ENCODE data around the gene CCM2. TPM values are rescaled to one million over a fixed set of nuclear protein-coding genes. Genes with fewer than 3 reads are reported as not detected.
A peak's percentile ranks its signal among the peaks of the same experiment; 100 is the strongest.
"Not testable (repeated sequence)": the region's sequence is repeated elsewhere in the genome, so short reads cannot be mapped to it uniquely, and the experiment has no call there.

CCM2 gene
- total RNA-seq, 1 experiment from 2014 or later: 42.5 TPM

DNA sequence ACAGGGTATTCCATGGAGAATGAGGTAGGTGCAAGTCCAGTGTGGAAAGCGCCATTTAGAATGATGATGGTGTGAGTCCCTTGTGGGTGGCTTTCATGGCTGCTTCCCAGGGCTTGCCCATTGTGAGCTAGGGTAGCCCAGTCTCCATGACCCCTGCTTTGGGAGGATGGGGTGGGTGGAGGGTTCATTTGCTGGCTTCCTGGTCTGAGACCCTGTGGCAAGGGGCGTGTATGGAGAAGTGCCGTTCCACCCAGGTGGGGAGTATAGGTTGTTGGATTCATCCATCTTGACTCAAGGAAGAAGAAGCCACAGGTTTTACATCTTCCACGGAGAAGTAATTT is 27.7 kb downstream of the CCM2 start:
- no peaks in the 10 kb centered on the region for H4K20me1 ChIP-seq (ENCODE audit: insufficient read depth, low read depth, low read length)
- no peak overlapping the region for H3K4me3 ChIP-seq (ENCODE audit: low read length)
- no peaks in the 10 kb centered on the region for H3K27me3 ChIP-seq (ENCODE audit: low read length)
- peaks cover 31% of the 10 kb centered on the region for H3K36me3 ChIP-seq (ENCODE audit: insufficient read depth, low read length)
- H3K9ac ChIP-seq (ENCODE audit: low read length): peak overlapping the region; percentile 42
- no peak for DNase-seq
- peaks cover 90% of the 10 kb centered on the region for H3K79me2 ChIP-seq (ENCODE audit: low read length)
- H2AFZ ChIP-seq (ENCODE audit: low read length): no peak overlapping the region
- no peaks in the 10 kb centered on the region for H3K9me2 ChIP-seq (replicated peaks; ENCODE audit: insufficient read depth, low read length)
- no peaks in the 10 kb centered on the region for H3K9me3 ChIP-seq (ENCODE audit: low read length)
- H3K4me2 ChIP-seq (ENCODE audit: low read depth, low read length, poor library complexity, severe bottlenecking): peak overlapping the region; percentile 58
- peaks cover 43% of the 10 kb centered on the region for H3K4me1 ChIP-seq (ENCODE audit: low read length)
- peak overlapping the region; percentile 82 for H3K27ac ChIP-seq (ENCODE audit: low read length)

DNA sequence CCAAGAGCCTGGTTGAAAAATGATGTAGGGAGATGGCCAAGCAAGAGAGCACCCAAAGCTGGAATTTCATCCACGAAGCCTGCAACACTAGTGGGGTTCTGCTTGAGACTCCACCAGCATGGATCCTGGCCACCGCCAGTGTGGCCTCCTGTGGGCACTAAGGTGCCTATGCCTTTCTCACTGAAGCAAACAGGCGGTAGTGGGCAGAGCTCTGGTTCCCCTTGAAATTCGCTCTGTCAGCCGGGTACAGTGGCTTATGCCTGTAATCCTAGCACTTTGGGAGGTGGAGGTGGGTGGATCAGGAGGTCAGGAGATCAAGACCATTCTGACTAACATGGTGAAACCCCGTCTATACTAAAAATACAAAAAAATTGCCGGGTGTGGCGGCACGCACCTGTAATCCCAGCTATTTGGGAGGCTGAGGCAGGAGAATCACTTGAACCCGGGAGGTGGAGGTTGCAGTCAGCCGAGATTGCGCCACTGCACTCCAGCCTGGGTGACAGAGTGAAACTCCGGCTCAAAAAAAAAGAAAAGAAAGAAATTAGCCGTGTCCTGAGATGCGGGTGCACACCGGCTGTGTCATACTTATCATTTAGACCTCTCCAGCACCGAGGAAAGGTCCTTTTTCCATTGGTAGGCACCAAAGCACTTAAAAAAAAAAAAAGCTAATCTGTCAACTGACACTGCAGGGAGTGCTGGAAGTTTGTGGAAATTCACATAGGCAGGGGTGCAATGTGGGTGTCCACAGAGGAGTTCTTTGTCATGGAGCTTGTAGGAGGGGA is 28.3 kb downstream of the CCM2 start:
- no peak overlapping the region for H3K9ac ChIP-seq (ENCODE audit: low read length)
- DNase-seq: no peak
- peak overlapping the region; percentile 82 for H3K27ac ChIP-seq (ENCODE audit: low read length)
- peaks cover 31% of the 10 kb centered on the region for H3K36me3 ChIP-seq (ENCODE audit: insufficient read depth, low read length)
- no peak overlapping the region for H2AFZ ChIP-seq (ENCODE audit: low read length)
- H3K79me2 ChIP-seq (ENCODE audit: low read length): peaks cover 90% of the 10 kb centered on the region
- no peaks in the 10 kb centered on the region for H3K9me2 ChIP-seq (replicated peaks; ENCODE audit: insufficient read depth, low read length)
- H3K4me3 ChIP-seq (ENCODE audit: low read length): no peak overlapping the region
- H3K4me1 ChIP-seq (ENCODE audit: low read length): peaks cover 43% of the 10 kb centered on the region
- H3K4me2 ChIP-seq (ENCODE audit: low read depth, low read length, poor library complexity, severe bottlenecking): no peak overlapping the region
- H3K9me3 ChIP-seq (ENCODE audit: low read length): no peaks in the 10 kb centered on the region
- H4K20me1 ChIP-seq (ENCODE audit: insufficient read depth, low read depth, low read length): no peaks in the 10 kb centered on the region
- H3K27me3 ChIP-seq (ENCODE audit: low read length): no peaks in the 10 kb centered on the region

DNA sequence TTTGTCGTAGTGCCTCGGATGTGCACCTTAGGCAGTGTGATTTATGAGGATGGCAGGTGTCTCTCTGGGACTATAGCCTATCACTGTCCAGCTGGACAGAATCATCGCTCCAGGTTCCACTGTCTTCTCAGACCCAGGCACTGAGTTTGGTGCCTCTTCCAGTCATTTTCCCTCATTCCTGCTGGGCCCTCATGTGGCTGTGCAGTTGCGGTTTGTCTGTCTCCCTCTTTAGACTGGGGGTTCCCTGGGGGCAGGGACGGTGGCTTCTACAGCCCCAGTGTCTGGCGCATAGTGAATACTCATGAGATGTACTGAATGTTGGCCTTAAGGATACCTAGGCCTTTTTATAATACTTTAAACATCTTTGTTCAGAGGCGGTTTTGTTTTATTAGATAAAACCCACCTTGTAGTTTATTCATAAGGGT is 28.9 kb downstream of the CCM2 start:
- Histone ChIP-seq H3K4me1 (ENCODE audit: low read length) (peaks cover 42% of the 10 kb centered on the region), H3K9ac (ENCODE audit: low read length) (no peak overlapping the region), H3K4me3 (ENCODE audit: low read length) (no peak overlapping the region), H3K27me3 (ENCODE audit: low read length) (no peaks in the 10 kb centered on the region), H3K9me2 (replicated peaks; ENCODE audit: insufficient read depth, low read length) (no peaks in the 10 kb centered on the region), H3K9me3 (ENCODE audit: low read length) (no peaks in the 10 kb centered on the region), H3K27ac (ENCODE audit: low read length) (no peak overlapping the region), H3K4me2 (ENCODE audit: low read depth, low read length, poor library complexity, severe bottlenecking) (no peak overlapping the region), H3K79me2 (ENCODE audit: low read length) (peaks cover 92% of the 10 kb centered on the region), H2AFZ (ENCODE audit: low read length) (no peak overlapping the region), H4K20me1 (ENCODE audit: insufficient read depth, low read depth, low read length) (no peaks in the 10 kb centered on the region), H3K36me3 (ENCODE audit: insufficient read depth, low read length) (peaks cover 31% of the 10 kb centered on the region)
- no peak for DNase-seq

DNA sequence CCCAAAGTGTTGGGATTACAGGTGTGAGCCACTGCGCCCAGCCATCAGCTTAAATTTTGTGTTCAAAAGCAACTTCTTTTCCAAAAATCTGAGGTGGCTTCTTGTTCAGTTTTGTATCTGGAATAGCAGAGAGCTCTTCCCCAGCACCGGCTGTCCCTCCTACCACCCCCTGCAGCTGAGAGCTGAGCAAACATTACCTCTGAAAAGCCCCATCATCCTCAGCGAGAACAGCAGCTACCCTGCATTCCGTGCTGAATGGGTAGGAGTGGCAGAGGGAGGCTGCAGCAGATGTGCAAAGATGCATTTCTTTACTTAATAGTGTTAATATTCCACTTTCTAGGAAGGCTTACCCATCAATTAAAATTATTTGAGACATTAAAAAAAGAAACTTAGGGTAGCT is 31.8 kb downstream of the CCM2 start:
- Histone ChIP-seq H3K36me3 (ENCODE audit: insufficient read depth, low read length) (peaks cover 31% of the 10 kb centered on the region), H3K79me2 (ENCODE audit: low read length) (peaks cover 90% of the 10 kb centered on the region), H3K4me1 (ENCODE audit: low read length) (peaks cover 13% of the 10 kb centered on the region), H3K4me3 (ENCODE audit: low read length) (no peak overlapping the region), H3K9me2 (replicated peaks; ENCODE audit: insufficient read depth, low read length) (no peaks in the 10 kb centered on the region), H3K4me2 (ENCODE audit: low read depth, low read length, poor library complexity, severe bottlenecking) (no peak overlapping the region), H3K27ac (ENCODE audit: low read length) (no peak overlapping the region), H3K9me3 (ENCODE audit: low read length) (no peaks in the 10 kb centered on the region), H2AFZ (ENCODE audit: low read length) (no peak overlapping the region), H3K9ac (ENCODE audit: low read length) (no peak overlapping the region), H3K27me3 (ENCODE audit: low read length) (no peaks in the 10 kb centered on the region), H4K20me1 (ENCODE audit: insufficient read depth, low read depth, low read length) (peaks cover 3% of the 10 kb centered on the region; the same call in 1 of the 2 replicates)
- no peak for DNase-seq

DNA sequence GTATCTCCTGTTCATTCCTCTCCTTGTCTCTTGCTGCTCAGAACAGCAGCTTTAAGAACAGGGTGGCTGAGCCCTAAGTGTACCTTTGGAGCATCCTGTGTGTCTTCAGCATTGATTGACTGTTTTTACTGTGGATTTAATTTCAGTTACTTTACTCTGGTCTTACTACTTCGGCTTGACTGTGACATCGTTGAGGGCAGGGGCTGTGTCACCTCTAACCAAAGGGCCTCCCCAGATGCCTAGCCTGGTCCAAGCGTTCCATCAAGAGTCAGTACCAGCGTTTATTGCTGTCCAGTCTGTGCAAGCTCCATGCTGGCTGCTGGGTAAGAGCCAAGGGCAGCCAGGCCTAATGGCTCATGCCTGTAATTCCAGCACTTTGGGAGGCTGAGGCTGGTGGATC is 32.4 kb downstream of the CCM2 start:
- Histone ChIP-seq H3K9me2 (replicated peaks; ENCODE audit: insufficient read depth, low read length) (no peaks in the 10 kb centered on the region), H3K4me2 (ENCODE audit: low read depth, low read length, poor library complexity, severe bottlenecking) (no peak overlapping the region), H3K9ac (ENCODE audit: low read length) (no peak overlapping the region), H3K27me3 (ENCODE audit: low read length) (no peaks in the 10 kb centered on the region), H3K79me2 (ENCODE audit: low read length) (peaks cover 90% of the 10 kb centered on the region), H3K4me3 (ENCODE audit: low read length) (no peak overlapping the region), H2AFZ (ENCODE audit: low read length) (no peak overlapping the region), H3K36me3 (ENCODE audit: insufficient read depth, low read length) (peaks cover 27% of the 10 kb centered on the region), H3K4me1 (ENCODE audit: low read length) (peaks cover 7% of the 10 kb centered on the region), H3K27ac (ENCODE audit: low read length) (no peak overlapping the region), H3K9me3 (ENCODE audit: low read length) (no peaks in the 10 kb centered on the region), H4K20me1 (ENCODE audit: insufficient read depth, low read depth, low read length) (peaks cover 3% of the 10 kb centered on the region; the same call in 1 of the 2 replicates)
- DNase-seq: no peak

DNA sequence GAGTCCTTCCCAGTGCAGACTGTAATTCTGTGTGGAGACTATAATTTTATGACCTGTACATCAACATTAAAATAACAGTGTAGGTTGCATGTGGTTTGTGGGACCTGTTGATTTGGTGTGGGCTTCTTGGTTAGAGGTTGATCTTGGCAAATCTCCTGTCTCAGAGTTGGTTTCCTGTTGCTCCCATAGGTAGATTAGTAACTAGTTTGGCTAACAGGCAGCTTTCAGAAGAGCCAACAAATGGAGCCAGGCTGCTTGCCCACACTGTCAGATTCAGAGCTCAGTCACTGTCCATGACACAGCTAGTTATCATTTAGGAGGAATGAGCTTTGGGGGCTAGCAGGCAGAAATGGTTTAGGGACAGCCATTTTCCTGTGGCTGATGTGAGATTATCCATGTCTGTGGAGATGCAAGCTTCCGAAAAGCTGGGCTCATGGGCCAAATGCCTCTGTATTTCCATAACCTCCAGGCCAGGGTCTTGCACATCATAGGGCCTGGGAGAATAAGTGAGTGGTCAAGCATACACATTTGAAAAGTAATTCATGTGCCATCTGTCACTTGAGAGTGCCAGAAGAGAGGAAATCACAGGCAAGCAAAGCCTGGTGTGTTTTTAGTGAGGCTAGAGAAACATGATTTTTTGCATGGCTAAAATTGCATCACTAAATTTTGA is 33.4 kb downstream of the CCM2 start:
- H3K36me3 ChIP-seq (ENCODE audit: insufficient read depth, low read length): peaks cover 27% of the 10 kb centered on the region
- H3K4me3 ChIP-seq (ENCODE audit: low read length): no peak overlapping the region
- no peak for DNase-seq

DNA sequence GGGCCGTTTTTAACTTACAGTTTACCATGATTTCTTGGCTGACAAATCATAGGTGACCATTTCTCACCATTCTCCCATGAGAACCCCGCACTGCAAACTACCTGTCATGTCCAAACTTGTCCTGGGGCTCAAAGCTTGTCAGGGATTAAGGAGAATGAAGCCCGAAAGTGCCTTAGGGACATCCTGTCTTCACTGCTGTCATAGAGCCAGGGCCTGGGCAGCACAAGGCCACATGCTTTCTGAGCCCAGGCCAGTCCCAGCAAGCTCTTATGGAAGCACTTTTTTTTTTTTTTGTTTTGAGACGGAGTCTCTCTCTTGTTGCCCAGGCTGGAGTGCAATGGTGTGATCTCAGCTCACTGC is 33.9 kb downstream of the CCM2 start:
- H3K9ac ChIP-seq (ENCODE audit: low read length): no peak overlapping the region
- H3K9me3 ChIP-seq (ENCODE audit: low read length): no peaks in the 10 kb centered on the region
- no peak overlapping the region for H3K27ac ChIP-seq (ENCODE audit: low read length)
- H4K20me1 ChIP-seq (ENCODE audit: insufficient read depth, low read depth, low read length): peaks cover 14% of the 10 kb centered on the region; the same call in 1 of the 2 replicates
- no peaks in the 10 kb centered on the region for H3K9me2 ChIP-seq (replicated peaks; ENCODE audit: insufficient read depth, low read length)
- DNase-seq: no peak
- no peak overlapping the region for H3K4me2 ChIP-seq (ENCODE audit: low read depth, low read length, poor library complexity, severe bottlenecking)
- H2AFZ ChIP-seq (ENCODE audit: low read length): no peak overlapping the region
- H3K4me3 ChIP-seq (ENCODE audit: low read length): no peak overlapping the region
- peaks cover 27% of the 10 kb centered on the region for H3K36me3 ChIP-seq (ENCODE audit: insufficient read depth, low read length)
- H3K79me2 ChIP-seq (ENCODE audit: low read length): peaks cover 90% of the 10 kb centered on the region
- H3K27me3 ChIP-seq (ENCODE audit: low read length): no peaks in the 10 kb centered on the region
- H3K4me1 ChIP-seq (ENCODE audit: low read length): no peaks in the 10 kb centered on the region

More for the DNA sequence above, 33.4 kb downstream of the CCM2 start:
- Histone ChIP-seq H3K79me2 (ENCODE audit: low read length) (peaks cover 90% of the 10 kb centered on the region), H3K27ac (ENCODE audit: low read length) (no peak overlapping the region), H4K20me1 (ENCODE audit: insufficient read depth, low read depth, low read length) (peaks cover 13% of the 10 kb centered on the region; the same call in 1 of the 2 replicates), H3K4me1 (ENCODE audit: low read length) (no peaks in the 10 kb centered on the region), H2AFZ (ENCODE audit: low read length) (no peak overlapping the region), H3K27me3 (ENCODE audit: low read length) (no peaks in the 10 kb centered on the region), H3K9me3 (ENCODE audit: low read length) (no peaks in the 10 kb centered on the region), H3K9me2 (replicated peaks; ENCODE audit: insufficient read depth, low read length) (no peaks in the 10 kb centered on the region), H3K4me2 (ENCODE audit: low read depth, low read length, poor library complexity, severe bottlenecking) (no peak overlapping the region), H3K9ac (ENCODE audit: low read length) (no peak overlapping the region)

DNA sequence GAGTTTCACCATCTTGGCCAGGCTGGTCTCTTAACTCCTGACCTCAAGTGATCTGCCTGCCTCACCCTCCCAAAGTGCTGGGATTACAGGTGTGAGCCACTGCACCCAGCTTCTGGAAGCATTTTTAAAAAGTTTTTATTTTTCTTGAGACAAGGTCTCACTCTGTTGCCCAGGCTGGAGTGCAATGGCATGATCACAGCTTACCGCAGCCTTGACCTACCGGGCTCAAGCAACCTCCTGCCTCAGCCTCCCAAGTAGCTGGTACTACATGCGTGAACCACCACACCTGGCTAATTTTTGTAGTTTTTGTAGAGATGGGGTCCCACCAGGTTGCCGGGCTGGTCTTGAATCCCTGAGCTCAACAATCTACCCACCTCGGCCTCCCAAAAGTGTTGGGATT is 34.7 kb downstream of the CCM2 start:
- DNase-seq; H3K4me3 ChIP-seq (ENCODE audit: low read length); H2AFZ ChIP-seq (ENCODE audit: low read length); H3K9me3 ChIP-seq (ENCODE audit: low read length); H3K27ac ChIP-seq (ENCODE audit: low read length); H3K9ac ChIP-seq (ENCODE audit: low read length); H3K4me2 ChIP-seq (ENCODE audit: low read depth, low read length, poor library complexity, severe bottlenecking); H3K27me3 ChIP-seq (ENCODE audit: low read length); H3K9me2 ChIP-seq (replicated peaks; ENCODE audit: insufficient read depth, low read length); H3K4me1 ChIP-seq (ENCODE audit: low read length): not testable (repeated sequence)
- H3K36me3 ChIP-seq (ENCODE audit: insufficient read depth, low read length): peaks cover 26% of the 10 kb centered on the region; the same call in 1 of the 2 replicates
- peaks cover 14% of the 10 kb centered on the region; the same call in 1 of the 2 replicates for H4K20me1 ChIP-seq (ENCODE audit: insufficient read depth, low read depth, low read length)
- peaks cover 88% of the 10 kb centered on the region for H3K79me2 ChIP-seq (ENCODE audit: low read length)

Measured in Karpas-422 (cell line).